Activated naive CD4-positive, alpha-beta T cell treated with anti-CD3 and anti-CD28 coated beads, Interleukin-2, amount 50 U/mL, for 16 hours (primary cell): ENCODE results near the gene KRTAP16-1.
"Not testable (repeated sequence)": the region's sequence is repeated elsewhere in the genome, so short reads cannot be mapped to it uniquely, and the experiment has no call there.

ENCODE experiments used
- DNase-seq: peaks from one replicate; pipeline ENCODE4 v3.0.0-alpha.2; 2020

KRTAP16-1 gene, protein sequence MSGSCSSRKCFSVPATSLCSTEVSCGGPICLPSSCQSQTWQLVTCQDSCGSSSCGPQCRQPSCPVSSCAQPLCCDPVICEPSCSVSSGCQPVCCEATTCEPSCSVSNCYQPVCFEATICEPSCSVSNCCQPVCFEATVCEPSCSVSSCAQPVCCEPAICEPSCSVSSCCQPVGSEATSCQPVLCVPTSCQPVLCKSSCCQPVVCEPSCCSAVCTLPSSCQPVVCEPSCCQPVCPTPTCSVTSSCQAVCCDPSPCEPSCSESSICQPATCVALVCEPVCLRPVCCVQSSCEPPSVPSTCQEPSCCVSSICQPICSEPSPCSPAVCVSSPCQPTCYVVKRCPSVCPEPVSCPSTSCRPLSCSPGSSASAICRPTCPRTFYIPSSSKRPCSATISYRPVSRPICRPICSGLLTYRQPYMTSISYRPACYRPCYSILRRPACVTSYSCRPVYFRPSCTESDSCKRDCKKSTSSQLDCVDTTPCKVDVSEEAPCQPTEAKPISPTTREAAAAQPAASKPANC

GRCh38 chr17:41308918-41309359 is at the start of gene KRTAP16-1:
TSS of gene KRTAP16-1 (minus strand) at chr17:41309309. CDS start at chr17:41309253, 56 bp downstream.
- DNase-seq: peak; percentile 36

GRCh38 chr17:41354536-41354935 is 45.4 kb upstream of the KRTAP16-1 start:
- DNase-seq: no peak

- no peak for DNase-seq
Observed at GRCh38 chr17:41352597-41353366, 43.7 kb upstream of the KRTAP16-1 start.

DNA sequence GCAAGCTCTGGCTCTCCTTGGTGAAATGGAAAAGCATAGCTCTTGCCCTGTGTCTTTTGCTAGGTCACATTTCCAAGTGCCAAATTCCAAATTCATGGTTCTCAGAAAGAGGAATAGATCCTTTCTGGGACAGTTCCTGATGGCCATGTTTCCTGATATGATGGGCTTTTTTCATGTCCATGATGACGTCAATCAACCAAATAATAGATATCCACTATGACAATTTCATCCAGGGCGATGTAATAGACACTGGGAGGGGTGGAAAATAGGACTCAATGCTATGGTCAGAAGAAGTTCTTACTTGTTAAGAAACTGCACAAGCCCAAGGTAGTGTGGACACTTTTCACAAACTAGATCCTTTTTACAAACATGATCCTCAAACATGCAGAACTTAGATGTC is 42.1 kb upstream of the KRTAP16-1 start:
- no peak for DNase-seq

GRCh38 chr17:41350381-41350878 is 41.3 kb upstream of the KRTAP16-1 start, which contains the start of gene KRT33A:
TSS of gene KRT33A (minus strand) at chr17:41350828. CDS start at chr17:41350767, 61 bp downstream.
- not testable (repeated sequence) for DNase-seq

GRCh38 chr17:41347869-41348760 is 39.0 kb upstream of the KRTAP16-1 start:
- no peak for DNase-seq

- DNase-seq: not testable (repeated sequence)
Observed at GRCh38 chr17:41346421-41346820, 37.3 kb upstream of the KRTAP16-1 start.

GRCh38 chr17:41345992-41346391 is 36.9 kb upstream of the KRTAP16-1 start:
- no peak for DNase-seq

DNA sequence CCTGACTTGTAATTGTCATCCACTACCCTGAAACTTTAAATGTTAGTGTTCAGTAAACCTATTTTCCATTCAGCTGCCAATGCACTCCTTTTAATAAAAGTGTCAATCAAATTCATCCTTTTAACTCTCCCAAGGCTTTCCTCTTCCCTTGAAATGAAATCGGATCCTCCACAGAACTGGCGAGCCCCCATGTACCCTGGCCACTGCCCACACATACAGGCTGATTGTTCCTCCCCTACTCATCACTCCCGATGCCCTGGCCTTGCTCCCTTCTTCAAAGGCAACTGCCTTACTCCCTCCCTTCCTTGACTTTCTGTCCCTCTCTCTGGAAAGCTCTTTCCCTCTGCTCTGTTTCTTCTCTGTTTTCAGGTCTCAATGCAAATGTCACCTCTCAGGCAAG is 33.9 kb upstream of the KRTAP16-1 start:
- DNase-seq: no peak

DNA sequence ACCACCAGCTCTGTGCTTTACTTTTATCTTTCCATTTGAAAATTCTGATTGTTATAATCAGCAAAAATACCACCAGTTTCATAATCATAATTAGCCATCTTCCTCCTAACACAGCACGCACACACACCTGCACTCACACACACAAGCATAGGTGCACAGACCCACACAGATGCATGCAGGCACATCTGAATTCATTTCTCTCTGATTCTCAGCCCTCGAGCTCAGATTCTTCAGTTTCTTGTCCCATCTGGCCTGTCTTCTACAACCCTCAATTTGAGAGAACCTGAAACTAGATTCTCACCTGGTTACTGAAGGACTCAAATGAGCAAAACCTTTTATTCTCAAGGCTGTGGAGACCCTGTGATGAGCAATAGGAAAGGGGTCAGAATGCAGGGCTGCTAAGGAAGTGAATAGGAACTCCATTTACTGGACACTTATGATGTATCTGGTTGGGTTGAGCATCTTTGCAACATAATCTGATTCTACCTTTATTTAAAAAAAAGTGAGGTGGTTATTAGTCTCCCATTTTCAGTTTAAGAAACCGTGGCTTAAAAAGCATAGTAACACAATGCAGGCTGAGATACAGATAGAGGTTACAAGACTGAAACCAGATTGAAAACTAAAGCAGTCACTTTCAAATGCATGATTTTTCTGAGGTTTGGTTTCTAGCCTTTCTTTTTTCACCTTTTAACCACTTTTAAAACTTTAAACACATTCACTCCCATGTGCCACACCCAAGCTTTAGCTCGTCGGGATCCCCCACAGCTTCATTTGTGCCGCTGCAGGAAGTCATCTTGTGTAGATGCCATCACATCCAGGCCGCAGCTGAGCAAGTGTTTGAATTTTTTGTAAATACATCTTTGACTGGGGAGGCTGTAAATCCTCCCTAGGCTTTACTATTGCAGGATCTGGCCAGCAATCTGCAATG is 32.1 kb upstream of the KRTAP16-1 start:
- DNase-seq: peak; percentile 43

GRCh38 chr17:41340494-41340893 is 31.4 kb upstream of the KRTAP16-1 start:
- no peak for DNase-seq

DNA sequence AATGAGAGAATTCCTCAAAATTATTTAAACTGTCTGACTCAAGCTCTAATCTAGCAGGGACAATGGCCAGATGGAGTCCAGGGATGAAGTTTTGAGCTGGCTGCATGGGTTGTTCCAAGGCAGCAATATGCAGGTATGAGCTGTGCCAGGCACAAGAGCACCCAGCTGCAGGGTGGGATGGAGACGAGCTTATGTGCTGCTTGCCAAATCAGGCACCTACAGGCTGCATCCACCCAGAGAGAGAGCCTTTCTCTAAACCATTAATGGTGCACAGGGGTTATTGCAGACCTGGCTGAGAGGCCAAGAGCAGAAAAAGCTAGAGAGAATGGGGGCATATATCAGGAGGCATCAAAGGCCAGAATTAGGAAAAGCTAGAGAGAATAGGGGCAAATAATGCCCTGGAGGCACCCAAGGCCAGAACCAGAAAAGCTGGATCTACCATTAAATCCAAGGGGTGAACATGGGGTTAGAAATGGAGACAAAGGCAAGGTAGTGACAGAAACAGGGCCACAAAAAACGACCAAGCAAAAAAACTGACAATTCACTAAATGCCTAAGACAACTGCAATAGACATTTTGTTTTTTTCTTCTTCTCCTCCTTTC is 30.6 kb upstream of the KRTAP16-1 start:
- no peak for DNase-seq

DNA sequence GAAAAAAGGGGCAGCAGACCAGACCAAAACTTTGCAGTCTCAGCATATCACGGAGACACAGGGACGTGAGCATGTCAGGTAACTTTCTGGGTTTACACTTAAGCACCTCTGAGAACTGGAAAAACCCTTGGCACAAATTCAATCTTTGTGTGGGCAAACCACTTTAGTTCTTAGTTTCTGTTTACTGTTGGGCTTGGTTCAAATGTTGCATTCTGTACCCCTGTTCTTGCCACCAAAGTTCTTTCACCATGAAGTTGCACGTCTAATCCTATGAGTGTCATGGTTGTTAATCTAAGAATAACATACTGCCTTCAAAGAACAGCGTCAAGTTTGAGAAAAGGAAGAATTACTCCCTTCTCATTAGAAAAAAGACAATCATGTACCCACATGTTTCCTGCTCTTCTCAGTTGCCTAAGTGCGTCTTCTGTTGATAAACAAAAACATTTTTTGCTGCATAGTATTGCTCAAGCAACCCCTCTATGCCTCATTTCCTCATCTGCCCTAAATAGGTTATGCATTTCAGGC is 29.9 kb upstream of the KRTAP16-1 start:
- DNase-seq: no peak

GRCh38 chr17:41335747-41336146 is 26.6 kb upstream of the KRTAP16-1 start:
- no peak for DNase-seq

GRCh38 chr17:41334385-41335305 is 25.5 kb upstream of the KRTAP16-1 start:
- DNase-seq: no peak

GRCh38 chr17:41333836-41334235 is 24.7 kb upstream of the KRTAP16-1 start:
- DNase-seq: no peak

GRCh38 chr17:41333098-41333497 is 24.0 kb upstream of the KRTAP16-1 start:
- no peak for DNase-seq

DNA sequence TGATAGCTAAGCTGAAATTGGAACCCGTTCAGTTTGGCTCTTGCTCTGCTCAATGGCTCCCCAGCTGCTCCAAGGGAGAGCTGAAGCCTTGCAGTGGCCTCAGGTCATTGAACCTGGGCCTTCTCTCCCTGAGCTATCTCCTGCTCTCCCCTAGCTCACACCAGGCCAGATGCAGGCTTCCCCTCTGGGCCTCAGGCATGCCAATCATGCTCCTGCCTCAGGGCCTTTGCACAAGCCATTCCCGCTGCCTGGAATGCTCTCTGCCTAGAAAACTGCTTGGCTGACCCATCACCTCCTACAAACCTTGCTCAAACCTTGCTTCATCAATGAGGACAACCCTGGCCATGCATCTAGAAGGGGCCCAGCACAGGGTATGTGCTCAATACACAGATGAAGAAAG is 23.1 kb upstream of the KRTAP16-1 start:
- no peak for DNase-seq

GRCh38 chr17:41331606-41332005 is 22.5 kb upstream of the KRTAP16-1 start:
- DNase-seq: no peak
